ENCODE measurements around the gene KIF12. TPM values are rescaled to one million over a fixed set of nuclear protein-coding genes. Genes with fewer than 3 reads are reported as not detected.
A peak's percentile ranks its signal among the peaks of the same experiment; 100 is the strongest.

The KIF12 gene
- total and polyA plus RNA-seq, 2 of the 13 experiments (the other 11 are each of a cell fraction or from before 2014, with no cell fraction given): 1.8 to 12.5 TPM

DNA sequence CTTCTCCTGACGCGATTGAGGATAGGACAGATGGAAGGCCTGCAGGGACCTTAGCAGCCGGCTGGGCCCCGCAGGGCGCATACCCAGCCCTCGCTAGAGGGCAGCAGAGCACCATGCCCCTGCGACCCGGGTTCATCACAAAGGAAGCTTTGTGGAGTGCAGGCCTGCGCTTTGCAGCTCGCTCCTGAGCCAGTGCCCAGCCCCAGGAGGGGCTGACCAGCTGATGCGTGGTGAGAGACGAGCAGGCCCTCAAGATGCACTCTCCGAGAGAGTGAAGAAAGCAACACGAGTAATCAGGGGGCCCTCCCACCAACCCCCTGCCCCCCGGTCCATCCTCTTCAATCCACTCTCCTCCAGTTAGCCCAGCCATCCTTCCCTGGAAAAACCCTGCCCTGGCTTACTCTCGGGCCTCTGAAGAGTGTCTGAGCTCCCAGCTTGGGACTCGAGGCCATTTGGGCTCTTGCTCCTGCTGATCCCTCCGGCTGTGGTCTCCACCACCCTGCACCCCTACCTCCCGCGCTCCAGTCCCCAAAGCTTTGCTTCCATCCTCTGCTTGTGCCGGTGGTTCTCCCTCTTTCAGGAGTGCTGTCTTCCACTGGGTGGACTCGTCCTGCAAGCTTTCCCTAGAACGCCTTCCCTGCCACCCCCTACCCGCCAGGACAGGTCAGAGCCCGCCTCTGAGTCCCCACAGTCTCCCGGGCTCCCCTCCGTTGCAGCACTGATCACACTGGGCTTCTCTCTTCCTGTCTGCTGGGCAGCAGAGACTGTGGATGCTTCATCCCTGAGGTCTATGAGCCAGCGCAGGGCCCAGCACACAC is 9.1 kb upstream of the KIF12 start (continued):
- TF ChIP-seq, protein P1, sequence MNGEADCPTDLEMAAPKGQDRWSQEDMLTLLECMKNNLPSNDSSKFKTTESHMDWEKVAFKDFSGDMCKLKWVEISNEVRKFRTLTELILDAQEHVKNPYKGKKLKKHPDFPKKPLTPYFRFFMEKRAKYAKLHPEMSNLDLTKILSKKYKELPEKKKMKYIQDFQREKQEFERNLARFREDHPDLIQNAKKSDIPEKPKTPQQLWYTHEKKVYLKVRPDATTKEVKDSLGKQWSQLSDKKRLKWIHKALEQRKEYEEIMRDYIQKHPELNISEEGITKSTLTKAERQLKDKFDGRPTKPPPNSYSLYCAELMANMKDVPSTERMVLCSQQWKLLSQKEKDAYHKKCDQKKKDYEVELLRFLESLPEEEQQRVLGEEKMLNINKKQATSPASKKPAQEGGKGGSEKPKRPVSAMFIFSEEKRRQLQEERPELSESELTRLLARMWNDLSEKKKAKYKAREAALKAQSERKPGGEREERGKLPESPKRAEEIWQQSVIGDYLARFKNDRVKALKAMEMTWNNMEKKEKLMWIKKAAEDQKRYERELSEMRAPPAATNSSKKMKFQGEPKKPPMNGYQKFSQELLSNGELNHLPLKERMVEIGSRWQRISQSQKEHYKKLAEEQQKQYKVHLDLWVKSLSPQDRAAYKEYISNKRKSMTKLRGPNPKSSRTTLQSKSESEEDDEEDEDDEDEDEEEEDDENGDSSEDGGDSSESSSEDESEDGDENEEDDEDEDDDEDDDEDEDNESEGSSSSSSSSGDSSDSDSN (CRISPR knock-in tag; IDR thresholded peaks at IDR 0.05): peak; percentile 59
- TF ChIP-seq ZFP90 (CRISPR knock-in tag; IDR thresholded peaks at IDR 0.05; ENCODE audit: borderline replicate concordance) (peak; percentile 81; the same call in 1 of the 2 replicates), HDAC2 (CRISPR knock-in tag; IDR thresholded peaks at IDR 0.05) (peak; percentile 78), HOXA5 (CRISPR knock-in tag; IDR thresholded peaks at IDR 0.05) (peak; percentile 81; the same call in 1 of the 2 replicates), ZNF652 (CRISPR knock-in tag; IDR thresholded peaks at IDR 0.05; ENCODE audit: borderline replicate concordance, low read depth) (peak; percentile 37; the same call in 1 of the 2 replicates), MIER2 (CRISPR knock-in tag; IDR thresholded peaks at IDR 0.05) (peak; percentile 56; the same call in 1 of the 2 replicates), HNRNPLL (IDR thresholded peaks at IDR 0.05; ENCODE audit: low read depth, low read length, poor library complexity, severe bottlenecking) (peak; percentile 42), KAT8 (CRISPR knock-in tag; IDR thresholded peaks at IDR 0.05) (0 out of 2 replicates have a peak, but pooled peaks have one; percentile 25), STAG1 (CRISPR knock-in tag; IDR thresholded peaks at IDR 0.05) (peak; percentile 100), LCORL (IDR thresholded peaks at IDR 0.05) (no peak), LCORL (CRISPR knock-in tag; IDR thresholded peaks at IDR 0.05) (peak; percentile 68; the same call in 1 of the 2 replicates), HOXA3 (CRISPR knock-in tag; IDR thresholded peaks at IDR 0.05) (peak; percentile 67; the same call in 1 of the 2 replicates)
- TF ChIP-seq, protein P2, sequence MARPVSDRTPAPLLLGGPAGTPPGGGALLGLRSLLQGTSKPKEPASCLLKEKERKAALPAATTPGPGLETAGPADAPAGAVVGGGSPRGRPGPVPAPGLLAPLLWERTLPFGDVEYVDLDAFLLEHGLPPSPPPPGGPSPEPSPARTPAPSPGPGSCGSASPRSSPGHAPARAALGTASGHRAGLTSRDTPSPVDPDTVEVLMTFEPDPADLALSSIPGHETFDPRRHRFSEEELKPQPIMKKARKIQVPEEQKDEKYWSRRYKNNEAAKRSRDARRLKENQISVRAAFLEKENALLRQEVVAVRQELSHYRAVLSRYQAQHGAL (CRISPR knock-in tag; IDR thresholded peaks at IDR 0.05; ENCODE audit: not compliant biosample characterization): no peak
- TF ChIP-seq, protein P3, sequence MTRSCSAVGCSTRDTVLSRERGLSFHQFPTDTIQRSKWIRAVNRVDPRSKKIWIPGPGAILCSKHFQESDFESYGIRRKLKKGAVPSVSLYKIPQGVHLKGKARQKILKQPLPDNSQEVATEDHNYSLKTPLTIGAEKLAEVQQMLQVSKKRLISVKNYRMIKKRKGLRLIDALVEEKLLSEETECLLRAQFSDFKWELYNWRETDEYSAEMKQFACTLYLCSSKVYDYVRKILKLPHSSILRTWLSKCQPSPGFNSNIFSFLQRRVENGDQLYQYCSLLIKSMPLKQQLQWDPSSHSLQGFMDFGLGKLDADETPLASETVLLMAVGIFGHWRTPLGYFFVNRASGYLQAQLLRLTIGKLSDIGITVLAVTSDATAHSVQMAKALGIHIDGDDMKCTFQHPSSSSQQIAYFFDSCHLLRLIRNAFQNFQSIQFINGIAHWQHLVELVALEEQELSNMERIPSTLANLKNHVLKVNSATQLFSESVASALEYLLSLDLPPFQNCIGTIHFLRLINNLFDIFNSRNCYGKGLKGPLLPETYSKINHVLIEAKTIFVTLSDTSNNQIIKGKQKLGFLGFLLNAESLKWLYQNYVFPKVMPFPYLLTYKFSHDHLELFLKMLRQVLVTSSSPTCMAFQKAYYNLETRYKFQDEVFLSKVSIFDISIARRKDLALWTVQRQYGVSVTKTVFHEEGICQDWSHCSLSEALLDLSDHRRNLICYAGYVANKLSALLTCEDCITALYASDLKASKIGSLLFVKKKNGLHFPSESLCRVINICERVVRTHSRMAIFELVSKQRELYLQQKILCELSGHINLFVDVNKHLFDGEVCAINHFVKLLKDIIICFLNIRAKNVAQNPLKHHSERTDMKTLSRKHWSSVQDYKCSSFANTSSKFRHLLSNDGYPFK (CRISPR knock-in tag; IDR thresholded peaks at IDR 0.05; ENCODE audit: borderline replicate concordance): peak; percentile 25; the same call in 1 of the 2 replicates
- TF ChIP-seq, protein P4, sequence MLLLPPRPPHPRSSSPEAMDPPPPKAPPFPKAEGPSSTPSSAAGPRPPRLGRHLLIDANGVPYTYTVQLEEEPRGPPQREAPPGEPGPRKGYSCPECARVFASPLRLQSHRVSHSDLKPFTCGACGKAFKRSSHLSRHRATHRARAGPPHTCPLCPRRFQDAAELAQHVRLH (CRISPR knock-in tag; IDR thresholded peaks at IDR 0.05; ENCODE audit: borderline replicate concordance, low read depth): peak; percentile 84; the same call in 1 of the 2 replicates
- TF ChIP-seq, protein P5, sequence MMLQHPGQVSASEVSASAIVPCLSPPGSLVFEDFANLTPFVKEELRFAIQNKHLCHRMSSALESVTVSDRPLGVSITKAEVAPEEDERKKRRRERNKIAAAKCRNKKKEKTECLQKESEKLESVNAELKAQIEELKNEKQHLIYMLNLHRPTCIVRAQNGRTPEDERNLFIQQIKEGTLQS (CRISPR knock-in tag; IDR thresholded peaks at IDR 0.05): no peak
- TF ChIP-seq, protein P6, sequence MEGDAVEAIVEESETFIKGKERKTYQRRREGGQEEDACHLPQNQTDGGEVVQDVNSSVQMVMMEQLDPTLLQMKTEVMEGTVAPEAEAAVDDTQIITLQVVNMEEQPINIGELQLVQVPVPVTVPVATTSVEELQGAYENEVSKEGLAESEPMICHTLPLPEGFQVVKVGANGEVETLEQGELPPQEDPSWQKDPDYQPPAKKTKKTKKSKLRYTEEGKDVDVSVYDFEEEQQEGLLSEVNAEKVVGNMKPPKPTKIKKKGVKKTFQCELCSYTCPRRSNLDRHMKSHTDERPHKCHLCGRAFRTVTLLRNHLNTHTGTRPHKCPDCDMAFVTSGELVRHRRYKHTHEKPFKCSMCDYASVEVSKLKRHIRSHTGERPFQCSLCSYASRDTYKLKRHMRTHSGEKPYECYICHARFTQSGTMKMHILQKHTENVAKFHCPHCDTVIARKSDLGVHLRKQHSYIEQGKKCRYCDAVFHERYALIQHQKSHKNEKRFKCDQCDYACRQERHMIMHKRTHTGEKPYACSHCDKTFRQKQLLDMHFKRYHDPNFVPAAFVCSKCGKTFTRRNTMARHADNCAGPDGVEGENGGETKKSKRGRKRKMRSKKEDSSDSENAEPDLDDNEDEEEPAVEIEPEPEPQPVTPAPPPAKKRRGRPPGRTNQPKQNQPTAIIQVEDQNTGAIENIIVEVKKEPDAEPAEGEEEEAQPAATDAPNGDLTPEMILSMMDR (CRISPR knock-in tag; IDR thresholded peaks at IDR 0.05): peak; percentile 99
- TF ChIP-seq, protein P7, sequence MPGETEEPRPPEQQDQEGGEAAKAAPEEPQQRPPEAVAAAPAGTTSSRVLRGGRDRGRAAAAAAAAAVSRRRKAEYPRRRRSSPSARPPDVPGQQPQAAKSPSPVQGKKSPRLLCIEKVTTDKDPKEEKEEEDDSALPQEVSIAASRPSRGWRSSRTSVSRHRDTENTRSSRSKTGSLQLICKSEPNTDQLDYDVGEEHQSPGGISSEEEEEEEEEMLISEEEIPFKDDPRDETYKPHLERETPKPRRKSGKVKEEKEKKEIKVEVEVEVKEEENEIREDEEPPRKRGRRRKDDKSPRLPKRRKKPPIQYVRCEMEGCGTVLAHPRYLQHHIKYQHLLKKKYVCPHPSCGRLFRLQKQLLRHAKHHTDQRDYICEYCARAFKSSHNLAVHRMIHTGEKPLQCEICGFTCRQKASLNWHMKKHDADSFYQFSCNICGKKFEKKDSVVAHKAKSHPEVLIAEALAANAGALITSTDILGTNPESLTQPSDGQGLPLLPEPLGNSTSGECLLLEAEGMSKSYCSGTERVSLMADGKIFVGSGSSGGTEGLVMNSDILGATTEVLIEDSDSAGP (CRISPR knock-in tag; IDR thresholded peaks at IDR 0.05; ENCODE audit: borderline replicate concordance): peak; percentile 82
